Activated CD4-positive, alpha-beta T cell treated with anti-CD3 and anti-CD28 coated beads, Interleukin-2, amount 50 U/mL, for 16 hours (primary cell): Measurements from ENCODE around the gene CANT1.
A peak's percentile ranks its signal among the peaks of the same experiment; 100 is the strongest.
"Not testable (repeated sequence)": the region's sequence is repeated elsewhere in the genome, so short reads cannot be mapped to it uniquely, and the experiment has no call there.

Experiments
- DNase-seq: peaks from one replicate; pipeline ENCODE4 v3.0.0-alpha.2; 2020

Gene CANT1

DNA sequence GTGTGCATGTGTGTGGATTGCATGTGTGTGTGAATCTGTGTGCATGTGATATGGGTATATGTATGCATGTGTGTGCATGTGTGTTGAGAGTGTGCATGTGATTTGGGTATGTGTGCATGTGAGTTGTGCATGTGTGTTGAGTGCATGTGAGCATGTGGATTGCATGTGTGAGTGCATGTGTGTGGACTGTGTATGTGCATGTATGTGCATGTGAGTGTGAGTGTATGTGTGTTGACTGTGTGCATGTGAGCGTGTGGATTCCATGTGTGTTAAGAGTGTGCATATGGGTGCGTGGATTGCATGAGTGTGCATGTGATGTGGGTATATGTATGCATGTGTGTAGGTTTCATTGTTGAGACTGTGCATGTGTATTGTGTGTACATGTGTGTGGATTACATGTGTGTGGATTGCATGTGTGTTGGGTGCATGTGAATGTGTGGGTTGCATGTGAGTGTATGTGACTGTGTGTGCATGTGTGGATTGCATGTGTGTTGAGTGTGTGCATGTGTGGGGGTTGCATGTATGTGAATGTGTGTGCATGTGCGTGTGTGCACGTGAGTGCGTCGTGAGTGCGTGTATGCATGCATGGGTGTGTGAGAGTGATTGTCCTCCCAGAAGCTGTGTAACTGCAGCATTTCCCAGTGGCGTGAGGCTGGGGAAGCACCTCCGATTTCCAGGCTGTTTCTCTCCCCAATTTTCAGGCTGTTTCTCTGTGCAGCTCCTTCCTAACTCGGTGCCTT, 33.8 kb upstream of the CANT1 start:
- no peak for DNase-seq

GRCh38 chr17:79042421-79043190, 33.0 kb upstream of the CANT1 start:
- peak; percentile 36 for DNase-seq

- no peak for DNase-seq
Observed at GRCh38 chr17:79041723-79042420, 32.3 kb upstream of the CANT1 start.

DNA sequence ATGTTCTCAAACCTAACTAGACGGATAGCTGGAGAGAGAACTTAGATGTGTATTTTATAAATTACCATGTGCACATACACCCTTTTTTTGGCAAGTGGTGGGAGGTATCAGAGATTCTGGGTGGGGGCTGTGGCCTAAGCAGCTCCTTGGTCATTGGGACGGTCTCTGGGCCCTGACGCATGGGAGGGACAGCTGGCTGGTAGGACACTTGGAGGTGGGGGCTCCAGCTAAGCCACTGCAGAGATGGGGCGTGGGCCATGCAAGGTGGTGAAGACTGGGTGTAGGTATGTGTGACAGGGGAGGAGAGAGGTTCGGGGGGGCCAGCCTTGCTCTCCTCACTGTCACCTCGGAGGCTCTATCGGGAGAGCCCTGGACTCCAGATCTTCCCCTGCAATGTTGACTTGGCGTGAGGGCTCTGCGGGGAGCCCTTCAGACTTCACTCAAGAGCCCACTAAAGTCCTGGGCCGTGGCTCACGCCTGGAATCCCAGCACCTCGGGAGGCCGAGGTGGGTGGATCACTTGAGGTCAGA, 31.5 kb upstream of the CANT1 start:
- no peak for DNase-seq

DNA sequence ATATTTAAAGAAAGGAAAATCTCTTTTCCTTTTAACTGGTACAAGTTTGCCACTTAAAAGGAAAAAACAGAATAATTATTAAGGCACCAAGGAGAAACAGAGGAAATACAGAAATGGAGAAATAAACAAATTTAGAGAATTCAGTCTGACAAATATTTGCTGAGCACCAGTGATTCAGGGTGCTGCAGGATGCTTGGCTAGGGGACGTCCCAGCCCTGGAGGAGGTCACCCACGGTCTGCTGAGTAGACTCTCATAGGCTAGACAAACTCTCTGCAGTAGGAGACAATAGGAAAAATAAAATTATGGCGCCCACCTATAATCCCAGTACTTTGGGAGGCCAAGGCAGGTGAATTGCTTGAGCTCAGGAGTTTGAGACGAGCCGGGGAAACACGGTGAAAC, 30.3 kb upstream of the CANT1 start:
- DNase-seq = no peak

GRCh38 chr17:79039171-79039570, 29.6 kb upstream of the CANT1 start:
- DNase-seq = no peak

- DNase-seq = no peak
Observed at GRCh38 chr17:79038545-79039135, 29.1 kb upstream of the CANT1 start.

DNA sequence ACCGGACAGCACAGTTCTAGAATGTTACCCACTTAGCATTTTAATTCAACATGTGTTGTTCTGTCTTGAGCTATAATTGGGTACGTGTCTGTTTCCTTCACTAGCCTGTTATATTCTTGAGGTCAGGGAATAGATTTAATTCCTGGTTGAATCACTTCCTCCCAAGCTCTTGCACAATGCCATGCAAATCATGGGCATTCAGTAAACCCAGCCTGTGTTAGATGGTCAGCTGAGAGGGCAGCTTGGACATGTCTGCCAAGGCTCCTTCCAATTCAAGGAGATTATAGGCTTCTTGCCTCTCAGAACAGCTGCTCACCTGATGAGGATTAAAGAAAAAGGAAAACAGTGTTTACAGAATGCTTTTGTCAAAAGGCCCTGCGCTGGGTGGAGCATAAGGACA, 27.0 kb upstream of the CANT1 start:
- no peak for DNase-seq

DNA sequence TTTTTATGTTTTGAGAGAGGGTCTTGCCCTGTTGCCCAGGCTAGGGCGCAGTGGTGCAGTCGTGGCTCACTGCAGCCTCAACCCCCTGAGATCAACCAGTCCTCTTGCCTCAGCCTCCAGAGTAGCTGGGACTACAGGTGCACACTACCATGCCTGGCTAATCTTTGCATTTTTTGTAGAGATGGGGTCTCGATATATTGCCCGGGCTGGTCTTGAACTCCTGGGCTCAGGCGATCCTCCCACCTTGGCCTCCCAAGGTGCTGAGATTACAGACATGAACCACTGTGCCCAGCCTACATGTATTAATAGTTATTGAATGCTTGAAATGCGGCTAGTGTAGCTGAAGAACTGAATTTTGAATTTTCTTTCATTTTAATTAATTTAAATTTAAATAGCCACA, 26.6 kb upstream of the CANT1 start:
- DNase-seq = no peak

GRCh38 chr17:79035686-79036085, 26.1 kb upstream of the CANT1 start:
- DNase-seq = no peak

- no peak for DNase-seq
Observed at GRCh38 chr17:79034931-79035485, 25.4 kb upstream of the CANT1 start.

GRCh38 chr17:79033741-79034501, 24.4 kb upstream of the CANT1 start:
- DNase-seq = no peak

- DNase-seq = no peak
Observed at GRCh38 chr17:79033046-79033616, 23.6 kb upstream of the CANT1 start.

- DNase-seq = no peak
Observed at GRCh38 chr17:79031996-79032875, 22.7 kb upstream of the CANT1 start.

DNA sequence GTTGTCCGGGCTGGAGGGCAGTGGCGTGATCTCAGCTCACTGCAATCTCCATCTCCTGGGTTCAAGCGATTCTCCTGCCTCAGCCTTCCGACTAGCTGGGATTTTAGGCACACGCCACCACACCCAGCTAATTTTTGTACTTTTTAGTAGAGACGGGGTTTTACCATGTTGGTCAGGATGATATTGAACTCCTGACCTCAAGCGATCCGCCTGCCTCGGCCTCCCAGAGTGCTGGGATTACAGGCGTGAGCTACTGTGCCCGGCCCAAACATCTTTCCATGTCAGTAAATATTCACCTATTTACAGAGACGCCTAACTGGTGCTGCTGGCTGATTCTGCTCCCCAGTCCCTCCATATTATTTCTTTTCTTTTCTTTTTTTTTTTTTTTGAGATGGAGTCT, 21.1 kb upstream of the CANT1 start:
- not testable (repeated sequence) for DNase-seq

GRCh38 chr17:79029327-79030009, 19.9 kb upstream of the CANT1 start:
- no peak for DNase-seq

DNA sequence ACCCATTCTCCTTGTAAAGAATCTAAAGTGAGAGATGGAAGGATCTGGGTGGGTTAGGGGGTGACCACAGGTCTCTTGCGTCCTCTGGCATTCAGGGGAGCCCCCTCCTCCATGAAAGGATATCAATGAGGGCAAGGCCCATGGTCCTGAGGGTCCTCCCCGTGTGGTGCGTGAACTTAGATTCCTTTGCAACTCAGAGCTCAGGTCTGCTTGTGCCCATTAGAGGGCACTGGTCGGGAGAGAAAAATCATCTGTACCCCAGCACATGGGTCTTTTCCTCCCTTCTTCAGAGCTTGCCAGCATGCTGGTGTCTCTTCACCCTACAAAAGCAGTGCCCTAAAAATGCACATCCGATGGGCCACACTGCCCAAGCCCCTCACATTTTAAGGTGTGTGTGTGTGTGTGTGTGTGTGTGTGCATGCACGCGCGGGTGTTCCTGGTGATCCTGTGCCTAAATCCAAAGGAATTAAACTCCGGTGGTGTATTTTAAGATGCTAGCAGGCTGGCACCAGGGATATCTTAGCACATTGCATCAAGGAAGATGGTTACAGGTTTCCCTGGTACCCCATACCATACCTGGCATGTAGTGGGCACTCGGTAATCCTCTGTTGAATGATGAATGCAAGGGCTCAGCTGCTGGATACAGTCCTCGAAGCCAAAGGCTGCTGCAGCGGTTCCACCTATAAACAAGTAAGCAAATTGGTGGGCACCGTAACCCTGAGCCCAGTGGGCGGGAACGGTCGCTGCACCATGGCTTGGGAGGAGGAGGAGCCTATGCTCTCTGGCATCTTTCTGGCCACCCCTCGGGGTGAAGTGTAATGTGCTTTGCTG, 19.1 kb upstream of the CANT1 start:
- DNase-seq = no peak

- no peak for DNase-seq
Observed at GRCh38 chr17:79027925-79028491, 18.4 kb upstream of the CANT1 start.
